Hematopoietic multipotent progenitor cell treated with erythropoietin and hydrocortisone succinate and interleukin-3 and kit ligand, for 17 days (in vitro differentiated cells): ENCODE measurements around the gene APP.

Experiments
- DNase-seq: peaks from one replicate; pipeline ENCODE4 v3.0.0-alpha.2; 2015; ENCODE audit warnings: low spot score

Gene APP

DNA sequence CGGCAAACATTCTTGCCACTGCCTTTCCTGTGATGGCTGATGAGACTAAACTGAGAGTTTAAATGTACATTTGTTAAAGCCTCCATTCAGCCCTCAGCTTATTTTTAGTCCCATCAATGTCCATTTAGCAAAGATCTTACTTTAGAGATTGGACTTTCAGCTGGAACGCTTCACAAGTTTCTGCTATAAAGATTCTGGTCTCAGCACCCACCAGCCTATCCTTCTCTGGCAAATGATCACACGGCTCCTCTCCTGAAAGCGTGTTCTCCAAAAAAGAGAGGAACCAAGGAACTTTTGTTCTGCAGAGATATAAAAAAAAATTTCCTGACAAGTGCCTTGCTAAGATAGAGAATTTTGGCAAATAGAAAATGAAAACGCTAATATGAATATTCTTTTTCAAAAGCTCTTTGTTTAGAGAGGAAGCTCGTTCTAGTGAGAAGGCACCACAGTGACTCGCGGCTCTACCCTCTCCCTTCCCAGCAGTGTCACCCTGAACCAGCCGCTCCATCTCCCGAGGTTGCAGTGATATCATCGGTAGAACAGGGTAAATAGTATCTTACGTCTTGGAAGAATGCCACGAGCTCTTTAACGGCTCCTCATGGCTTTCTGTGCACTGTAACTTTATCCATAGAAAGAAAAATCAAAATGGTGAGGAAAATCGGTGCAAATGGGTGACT, 200.2 kb downstream of the APP start:
- DNase-seq, result no peak

DNA sequence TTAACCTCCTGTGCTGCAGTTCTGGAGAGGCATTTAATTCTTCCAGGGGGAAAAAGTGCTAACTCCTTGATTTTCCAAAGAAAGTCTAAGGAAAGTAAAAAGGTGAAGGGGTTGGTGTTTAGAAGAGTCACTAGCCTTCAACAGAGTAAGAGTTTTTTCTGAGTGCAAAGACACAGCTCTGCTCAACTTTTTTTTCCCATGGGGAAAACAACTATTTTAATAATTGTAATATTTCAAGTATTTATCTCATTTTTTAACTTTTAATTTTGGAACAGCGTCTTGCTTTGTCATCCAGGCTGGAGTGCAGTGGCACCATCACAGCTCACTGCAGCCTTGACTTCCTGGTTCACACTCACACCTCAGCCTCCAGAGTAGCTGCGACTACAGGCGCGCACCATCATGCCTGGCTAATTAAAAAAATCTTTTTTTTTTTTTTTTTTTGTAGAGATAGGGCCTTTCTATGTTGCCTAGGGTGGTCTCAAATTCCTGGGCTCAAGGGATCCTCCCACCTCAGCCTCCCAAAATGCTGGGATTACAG, 202.6 kb downstream of the APP start:
- DNase-seq, result no peak

DNA sequence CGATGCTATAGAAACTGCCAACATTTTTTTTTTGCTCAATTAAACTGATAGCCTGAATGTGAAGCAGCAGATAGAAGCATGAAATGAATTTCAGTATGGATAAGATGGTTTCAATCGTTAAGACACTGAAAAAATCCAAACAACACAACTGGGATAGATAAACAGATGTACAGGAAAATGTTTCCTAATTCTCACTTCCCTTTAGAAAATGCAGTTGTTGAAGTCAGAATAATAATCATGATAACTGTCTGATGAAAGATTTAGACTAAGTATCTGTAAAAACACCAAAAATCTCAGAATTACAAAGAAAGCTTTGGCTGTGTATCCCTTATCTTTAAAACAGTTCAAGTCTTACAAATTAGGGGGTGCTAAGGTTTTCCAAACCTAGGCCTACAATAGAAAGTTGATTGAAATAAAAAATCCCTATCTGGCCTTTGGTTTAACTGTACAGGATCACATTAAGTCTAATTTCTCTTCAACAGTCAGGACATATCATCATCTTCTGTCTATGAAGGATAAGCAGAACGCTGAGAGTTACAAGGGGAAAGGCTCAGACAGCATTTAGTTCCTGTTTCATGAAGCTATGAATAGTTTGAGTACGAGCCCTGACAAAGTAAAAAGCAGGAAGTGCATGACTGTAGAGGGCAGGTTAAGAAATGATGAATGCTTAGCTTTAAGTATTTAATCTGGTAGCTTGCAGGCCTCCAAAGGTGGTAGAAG, 203.2 kb downstream of the APP start:
- no peak for DNase-seq

DNA sequence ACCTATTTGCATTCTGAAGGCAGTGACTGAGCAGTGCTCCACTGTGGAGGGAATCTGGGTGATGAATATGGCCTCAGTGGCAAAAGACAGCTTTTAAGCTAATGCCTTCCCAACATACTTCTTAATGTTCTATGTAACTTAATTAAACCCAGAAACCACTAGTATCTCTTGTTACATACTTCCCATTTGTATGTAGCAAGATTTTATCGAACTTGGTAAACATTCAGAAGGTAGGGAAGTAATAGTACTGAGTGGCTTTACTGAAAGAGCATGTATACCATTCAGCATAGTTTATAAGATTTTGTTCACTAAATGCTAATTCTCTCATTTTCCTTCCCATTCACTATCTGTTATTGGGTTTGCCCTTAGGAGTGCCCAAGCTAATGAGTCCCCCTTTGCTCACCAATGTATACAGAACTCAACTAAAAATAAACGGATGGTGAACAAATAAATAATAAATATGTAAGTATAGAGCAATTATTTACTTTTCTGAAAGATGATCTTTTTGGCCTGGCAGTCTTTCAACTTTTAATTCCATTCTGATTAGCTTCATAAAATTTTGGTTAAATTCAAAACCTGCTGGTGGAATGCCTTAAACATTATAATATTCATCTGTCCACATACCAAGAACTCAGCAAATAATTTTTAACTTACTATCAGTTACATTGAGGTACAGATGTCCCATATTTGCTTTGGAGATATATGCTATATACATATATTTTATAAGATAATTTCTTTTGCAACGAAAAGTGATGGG, 204.4 kb downstream of the APP start:
- no peak for DNase-seq

DNA sequence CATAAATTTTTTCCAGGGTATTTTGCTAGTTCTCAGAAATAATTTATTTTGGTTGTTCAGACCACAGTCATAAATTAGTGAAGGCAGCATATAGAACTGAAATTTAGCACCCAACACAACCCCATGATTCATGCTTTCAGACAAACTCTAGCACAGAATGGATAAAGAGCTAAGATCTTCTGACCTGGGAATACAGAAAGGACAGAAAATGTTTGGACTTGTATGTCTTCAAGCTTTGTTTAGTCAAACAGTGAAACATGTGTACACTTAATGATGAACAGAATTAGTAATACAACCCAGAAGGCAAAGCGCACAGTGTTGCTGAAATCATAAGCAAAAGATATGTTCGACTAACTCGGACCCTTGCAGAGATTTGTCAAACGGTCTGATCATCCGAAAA, 205.6 kb downstream of the APP start:
- no peak for DNase-seq

DNA sequence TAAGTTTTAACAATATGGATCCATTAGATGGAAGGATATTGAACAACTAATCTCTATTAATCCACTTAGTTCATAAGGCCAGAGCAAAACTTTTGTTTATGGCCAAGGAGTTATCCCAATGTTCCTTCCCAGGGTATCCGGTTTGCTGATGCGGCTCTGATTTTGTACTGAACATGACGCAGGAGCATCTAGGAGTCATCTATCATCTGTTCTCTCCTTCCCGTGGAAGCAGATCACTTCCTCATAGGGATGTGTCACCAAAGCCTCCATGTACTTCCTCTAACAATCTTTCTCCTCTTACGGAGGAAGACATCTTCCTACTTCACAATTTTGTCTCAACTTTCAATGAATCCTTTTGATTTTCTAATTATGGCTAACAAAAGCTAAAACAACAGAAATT, 206.6 kb downstream of the APP start:
- no peak for DNase-seq

DNA sequence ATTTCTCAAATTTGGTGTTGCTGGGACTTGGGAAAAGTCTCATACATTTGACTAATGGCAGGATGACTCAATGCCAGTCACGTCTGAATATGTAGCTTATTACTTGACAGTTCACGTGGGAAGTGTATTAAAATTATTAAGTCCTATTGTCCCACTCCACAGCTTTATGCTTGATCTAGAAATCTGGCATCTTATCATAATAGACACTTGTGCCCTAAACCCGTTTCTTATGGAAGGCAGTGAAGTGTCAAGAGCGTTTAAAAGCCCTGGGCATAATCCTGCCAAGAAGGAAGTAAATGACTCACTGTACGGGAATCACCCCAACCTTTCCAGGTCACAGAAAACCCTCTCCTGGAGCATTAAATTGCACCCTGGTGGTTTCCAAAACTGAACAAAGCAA, 207.4 kb downstream of the APP start:
- no peak for DNase-seq

DNA sequence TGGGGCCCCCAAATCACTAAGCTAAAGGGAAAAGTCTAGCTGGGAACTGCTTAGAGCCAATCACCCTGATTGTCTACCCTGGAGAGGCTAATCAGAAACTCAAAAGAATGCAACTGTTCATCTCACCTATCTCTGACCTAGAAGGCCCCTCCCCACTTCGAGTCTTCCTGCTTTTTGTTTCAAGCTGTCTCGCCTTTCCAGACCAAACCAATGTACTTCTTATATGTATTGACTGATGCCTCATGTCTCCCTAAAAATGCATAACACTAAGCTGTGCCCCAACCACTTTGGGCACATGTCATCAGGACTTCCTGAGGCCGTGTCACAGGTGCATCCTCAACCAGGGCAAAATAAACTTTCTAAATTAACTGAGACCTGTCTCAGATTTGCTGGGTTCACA, 209.5 kb downstream of the APP start:
- DNase-seq, result no peak

DNA sequence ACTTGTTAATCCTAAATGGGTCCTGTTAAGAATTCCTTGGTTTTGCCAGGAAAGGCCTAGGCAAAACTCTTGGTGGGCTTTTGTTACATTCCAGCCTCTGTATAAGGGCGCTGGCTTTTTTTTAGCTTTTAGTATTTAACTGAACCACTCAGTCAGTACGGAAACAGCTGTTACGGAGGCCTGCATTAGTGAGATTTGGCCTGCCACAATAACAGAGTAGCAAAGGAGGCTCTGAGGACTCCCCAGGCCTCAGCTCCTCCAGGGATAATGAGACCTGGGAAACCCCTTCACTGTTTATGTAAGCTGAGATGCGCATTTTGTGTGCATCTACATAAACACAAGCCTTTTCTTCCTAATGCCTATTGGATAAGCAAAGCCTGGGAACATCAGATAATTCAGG, 210.2 kb downstream of the APP start:
- DNase-seq, result no peak

DNA sequence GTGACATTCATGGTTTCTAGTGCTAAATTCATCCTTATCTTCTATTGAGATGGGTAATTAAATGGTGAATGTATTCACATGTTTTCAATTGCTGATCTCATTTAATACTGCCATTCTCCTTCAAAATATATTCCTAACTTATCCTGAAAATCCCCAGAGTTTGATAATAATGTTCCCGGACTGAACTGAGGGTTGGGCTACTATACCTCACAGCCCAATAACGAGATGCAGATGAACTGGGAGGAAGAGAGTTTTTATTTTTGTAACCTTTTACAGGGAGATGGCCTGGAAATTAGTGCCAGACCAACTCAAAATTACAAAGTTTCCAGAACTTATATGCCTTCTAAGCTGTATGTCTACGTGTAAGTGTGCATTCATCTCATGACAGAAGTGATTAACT, 210.8 kb downstream of the APP start:
- no peak for DNase-seq

DNA sequence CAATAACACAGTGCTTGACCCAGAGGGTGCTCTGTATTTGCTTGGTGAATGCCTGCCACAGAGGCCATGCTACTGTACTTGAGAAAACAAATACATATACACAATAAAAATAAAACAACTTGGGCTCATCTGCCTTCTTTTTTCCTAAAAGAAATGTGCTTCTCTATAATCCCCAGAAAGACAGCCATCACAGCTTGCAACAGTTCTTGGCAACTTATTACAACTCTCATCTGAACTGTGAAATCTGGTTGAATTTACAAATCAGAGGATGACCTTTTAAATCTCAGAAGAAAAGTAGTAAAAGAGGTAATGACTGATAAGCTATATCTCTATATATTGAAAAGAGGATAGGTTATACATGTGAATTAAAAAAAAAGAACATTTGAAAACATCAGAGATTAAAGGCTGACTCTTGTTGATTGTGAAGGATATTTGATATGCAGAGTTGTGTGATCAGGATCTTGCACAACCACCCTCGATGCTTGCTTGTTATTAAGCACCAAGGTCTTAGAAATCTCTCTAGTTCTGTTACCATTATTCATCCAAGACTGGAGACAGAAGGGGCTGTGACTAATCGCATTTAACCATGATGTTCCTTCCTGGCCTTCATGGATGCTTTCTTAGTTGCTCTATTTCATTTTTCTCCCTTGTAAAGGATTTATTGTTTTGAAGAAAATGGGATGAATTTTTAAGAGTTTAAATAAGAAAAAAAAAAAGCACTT, 213.4 kb downstream of the APP start:
- no peak for DNase-seq

DNA sequence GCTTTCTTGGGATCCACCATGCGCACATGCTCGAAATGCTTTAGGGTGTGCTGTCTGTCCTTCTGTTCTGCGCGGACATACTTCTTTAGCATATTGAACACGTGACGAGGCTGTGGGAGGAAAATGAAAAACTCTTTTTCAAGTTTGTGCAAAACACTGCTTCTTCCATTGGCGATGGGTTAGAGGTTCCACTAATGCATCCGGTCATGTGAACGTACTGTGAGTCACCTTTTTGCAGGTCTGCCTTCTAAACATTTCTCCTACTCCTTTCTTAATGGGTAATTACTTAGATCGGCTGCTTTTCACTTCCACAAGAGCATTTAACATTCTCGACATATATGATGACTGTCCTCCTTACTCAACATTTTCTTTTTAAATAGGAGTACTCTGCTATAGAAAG, 214.9 kb downstream of the APP start:
- no peak for DNase-seq

DNA sequence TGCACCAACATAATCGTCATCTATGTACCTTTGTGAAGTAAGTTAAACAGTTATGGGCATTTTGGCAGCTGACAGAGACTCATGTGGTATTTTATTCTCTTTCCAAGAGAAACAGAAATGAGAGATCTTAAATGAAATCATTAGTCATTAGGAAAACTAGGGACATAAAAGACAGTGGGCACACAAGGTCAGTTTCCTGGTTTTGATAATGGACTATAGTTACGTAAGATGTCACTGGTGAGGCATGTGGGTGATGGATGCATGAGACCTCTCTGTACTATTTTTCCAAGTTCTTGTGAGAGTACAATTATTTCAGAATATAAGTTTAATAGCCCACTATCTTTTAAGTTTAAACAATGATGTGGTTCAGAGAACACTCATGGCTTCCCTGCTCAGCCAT, 216.9 kb downstream of the APP start:
- no peak for DNase-seq

DNA sequence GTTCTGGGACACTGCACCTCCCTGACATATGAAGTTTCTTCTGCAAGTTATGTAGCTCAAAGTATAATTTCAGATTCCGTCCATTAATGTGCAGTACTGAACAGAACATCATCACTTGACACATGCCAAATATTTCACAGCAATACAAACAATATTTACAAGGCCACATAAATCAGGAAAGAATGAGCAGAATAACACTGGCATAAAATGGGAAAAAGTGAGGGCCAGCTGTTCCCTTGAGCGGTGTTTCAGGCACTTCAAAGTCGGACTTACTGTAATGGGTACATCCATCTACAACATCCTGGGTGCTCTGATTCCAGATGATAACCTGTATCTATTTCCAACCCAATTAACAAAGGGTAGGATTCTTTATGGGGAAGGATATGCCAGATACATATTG, 217.4 kb downstream of the APP start:
- DNase-seq, result no peak

DNA sequence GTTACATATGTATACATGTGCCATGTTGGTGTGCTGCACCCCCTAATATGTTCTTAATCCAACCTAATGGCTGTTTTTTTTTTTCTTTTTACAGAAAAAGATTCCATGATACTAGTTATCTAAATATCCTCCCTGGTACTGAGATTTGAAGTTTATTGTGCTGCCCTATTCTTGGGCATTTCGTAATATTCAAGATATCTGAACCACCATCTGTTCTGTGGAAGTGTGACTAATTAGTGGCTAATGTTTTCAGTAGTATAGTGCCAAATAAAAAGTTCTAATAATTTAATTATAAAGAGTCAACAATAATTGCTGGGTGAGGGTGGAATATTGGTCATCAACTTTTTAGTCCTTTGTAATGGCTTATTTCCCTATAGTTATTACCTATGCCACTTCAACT, 218.3 kb downstream of the APP start:
- DNase-seq, result no peak

DNA sequence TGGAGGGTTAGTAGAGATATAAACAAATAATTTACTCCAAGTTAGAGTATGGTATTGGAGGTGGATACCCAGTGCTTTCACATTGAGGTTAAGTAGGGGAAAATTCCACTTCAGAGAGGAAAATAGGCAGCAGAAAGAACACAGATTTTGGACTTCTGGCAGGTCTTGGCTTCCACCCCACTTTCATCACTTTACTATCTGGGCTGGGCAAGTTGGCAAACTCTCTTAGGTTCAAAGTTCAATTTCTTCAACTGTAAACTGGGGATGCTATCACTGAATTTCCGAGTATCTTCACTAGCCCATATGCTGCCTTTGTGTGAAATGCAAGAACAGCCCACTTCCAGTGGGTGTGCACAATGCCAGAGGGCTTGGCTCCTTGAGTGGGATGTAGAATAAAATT, 220.9 kb downstream of the APP start:
- DNase-seq, result no peak

DNA sequence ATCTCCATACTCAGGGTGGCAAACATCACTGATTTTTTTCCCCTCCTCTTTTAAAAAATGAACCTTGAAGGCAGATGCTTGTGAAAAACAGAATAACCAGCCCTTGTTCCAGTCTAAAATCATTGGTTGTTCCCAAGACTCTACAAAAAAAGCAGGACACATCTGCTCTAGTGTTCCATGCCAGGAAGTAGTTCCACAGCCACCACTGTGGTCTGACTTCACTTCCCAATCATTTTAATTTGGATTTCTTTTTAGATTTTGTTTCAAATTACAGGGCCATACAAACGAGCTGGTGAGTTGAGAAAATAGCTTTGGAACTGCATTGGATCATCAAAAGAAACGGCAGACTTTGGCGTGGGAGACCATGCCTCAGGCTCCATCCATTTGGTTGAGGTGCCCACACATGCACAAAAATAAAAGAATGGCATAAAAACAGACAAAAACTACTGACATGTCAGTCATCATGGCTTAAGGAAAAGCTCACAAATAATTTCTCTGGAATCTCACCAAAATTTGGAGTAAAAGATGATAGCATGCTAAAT, 225.8 kb downstream of the APP start:
- no peak for DNase-seq

DNA sequence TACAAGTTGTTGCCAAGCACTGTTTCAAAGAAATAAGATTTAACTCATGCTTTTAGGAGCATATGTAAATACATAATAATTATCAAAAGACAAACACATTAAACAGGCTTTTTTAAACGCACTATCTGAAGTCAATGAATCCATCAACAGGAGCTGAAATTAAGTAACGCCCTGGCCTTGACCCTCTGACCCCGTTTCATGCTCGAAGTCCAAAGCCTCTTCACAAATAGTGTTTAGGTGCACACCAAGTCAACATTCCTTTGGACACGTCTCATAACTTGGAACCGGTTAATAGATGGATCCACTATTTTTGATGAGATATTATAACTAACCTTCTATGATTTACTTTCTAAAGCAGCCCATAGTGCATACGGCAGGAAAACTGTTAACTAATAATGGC, 226.5 kb downstream of the APP start:
- DNase-seq, result no peak

DNA sequence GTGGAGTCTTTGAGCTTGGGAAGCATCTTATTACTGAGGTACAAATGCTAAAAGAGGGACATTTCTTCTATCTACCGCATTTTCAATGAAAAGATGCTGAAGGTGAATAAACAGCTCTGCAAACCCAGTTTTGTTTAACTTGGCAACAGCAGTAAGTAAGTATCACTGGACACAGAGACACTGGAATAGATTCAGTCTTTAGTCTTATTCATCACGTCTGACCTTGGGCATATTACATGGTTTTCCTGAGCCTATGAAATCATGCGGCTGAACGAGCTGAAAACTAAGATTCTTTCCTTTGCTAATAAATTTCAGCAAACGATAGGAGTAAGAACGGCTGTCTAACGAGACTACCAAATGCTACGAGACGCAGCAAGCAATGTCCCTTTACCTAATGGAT, 228.4 kb downstream of the APP start:
- no peak for DNase-seq

DNA sequence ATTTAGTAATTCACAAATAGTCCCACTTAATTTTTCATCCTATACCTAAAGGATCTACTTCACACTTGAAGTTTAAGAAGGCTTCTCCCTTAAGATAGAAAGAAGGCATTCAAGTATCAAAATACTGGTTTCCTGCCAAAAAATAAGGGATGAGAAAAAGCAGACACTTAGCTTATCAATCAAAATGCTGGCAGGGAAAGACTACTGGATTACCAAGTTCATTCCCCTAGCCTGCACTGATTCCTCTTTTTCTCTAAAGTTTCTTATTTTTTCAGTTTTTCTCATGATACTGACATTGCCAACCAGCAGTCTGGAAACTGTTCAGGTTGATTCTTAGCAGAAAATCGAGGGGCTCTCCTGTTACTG, 231.2 kb downstream of the APP start:
- no peak for DNase-seq

DNA sequence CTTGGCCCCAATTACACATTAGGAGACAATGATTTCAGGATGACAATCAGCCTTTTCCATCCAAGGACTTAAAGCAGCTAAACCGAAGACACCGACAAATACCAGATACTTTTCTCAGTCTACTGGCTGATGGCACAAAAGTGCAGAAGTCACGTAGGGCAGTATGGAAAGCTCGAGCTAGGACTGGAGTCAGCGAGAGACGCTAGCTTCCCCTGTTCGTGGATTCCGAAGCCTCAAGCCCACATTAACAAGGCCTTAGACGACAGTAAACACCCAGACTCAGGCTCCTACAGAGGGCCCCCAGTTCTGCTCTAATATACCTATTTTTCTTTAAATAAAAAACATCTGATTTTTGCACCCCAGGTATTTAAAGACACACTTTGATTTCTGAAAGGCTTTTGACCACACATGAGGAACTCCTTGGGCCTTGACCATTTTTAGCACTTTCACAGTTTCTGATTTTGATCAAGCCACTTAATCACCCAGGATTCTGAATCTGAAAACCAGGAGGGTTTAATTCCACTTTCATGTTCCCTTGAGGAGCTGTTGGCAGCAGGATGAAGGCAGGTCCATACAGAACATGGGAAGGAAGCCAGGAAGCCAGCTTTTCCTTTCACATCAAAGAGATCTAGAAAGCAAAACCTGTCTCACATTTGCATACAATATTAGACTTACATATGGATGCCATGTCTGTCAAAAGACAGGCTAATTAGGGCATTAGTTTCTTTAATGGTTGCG, 231.7 kb downstream of the APP start:
- no peak for DNase-seq

DNA sequence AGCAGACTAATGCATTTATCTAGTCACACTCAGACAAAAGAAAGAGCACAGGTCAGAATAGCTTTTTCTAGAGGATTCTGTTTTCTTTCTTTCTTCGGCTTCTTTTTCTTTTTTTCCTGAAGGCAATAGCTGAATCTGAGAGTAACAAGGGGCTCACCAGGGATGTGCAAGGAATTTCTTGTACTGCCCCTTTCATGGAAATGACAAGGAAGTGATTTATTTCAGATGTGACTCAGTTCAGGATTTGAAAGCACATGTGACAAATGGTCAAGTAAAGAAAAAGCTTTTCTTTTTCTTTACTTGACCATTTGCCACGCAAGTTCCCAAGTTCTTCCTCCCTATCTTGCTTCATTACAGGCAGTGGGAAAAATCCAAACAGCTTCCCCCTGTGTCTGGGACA, 233.8 kb downstream of the APP start:
- no peak for DNase-seq
